HG03039 (cell line): ENCODE measurements around the gene SLC35B1.
"Not testable (repeated sequence)": the region's sequence is repeated elsewhere in the genome, so short reads cannot be mapped to it uniquely, and the experiment has no call there.

ENCODE experiments used
- ATAC-seq: cut with Tn5 transposase; IDR thresholded peaks from one replicate; pipeline ENCODE4 v1.9.1; 2021; ENCODE audit warnings: mild to moderate bottlenecking, moderate library complexity; ENCODE audit not compliant: unreplicated experiment

Gene SLC35B1

DNA sequence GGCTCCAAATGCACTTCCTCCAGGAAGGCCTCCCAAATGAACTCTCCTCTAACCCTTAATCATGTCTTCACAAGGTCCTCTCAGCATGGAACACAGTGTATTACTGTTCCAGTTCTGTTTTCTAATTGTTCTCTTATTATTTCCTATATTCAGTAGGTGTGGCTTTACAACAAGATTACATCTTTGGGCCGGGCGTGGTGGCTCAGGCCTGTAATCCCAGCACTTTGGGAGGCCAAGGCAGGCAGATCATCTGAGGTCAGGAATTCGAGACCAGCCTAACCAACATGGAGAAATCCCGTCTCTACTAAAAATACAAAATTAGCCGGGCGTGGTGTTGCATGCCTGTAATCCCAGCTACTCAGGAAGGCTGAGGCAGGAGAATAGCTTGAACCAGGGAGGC is 34.1 kb downstream of the SLC35B1 start:
- not testable (repeated sequence) for ATAC-seq

- no peak for ATAC-seq
These were observed 37.1 kb downstream of the SLC35B1 start for GRCh38 chr17:49670641-49671040.

GRCh38 chr17:49670002-49670401 is 37.8 kb downstream of the SLC35B1 start:
- ATAC-seq = no peak

GRCh38 chr17:49667854-49668253 is 39.9 kb downstream of the SLC35B1 start:
- no peak for ATAC-seq

DNA sequence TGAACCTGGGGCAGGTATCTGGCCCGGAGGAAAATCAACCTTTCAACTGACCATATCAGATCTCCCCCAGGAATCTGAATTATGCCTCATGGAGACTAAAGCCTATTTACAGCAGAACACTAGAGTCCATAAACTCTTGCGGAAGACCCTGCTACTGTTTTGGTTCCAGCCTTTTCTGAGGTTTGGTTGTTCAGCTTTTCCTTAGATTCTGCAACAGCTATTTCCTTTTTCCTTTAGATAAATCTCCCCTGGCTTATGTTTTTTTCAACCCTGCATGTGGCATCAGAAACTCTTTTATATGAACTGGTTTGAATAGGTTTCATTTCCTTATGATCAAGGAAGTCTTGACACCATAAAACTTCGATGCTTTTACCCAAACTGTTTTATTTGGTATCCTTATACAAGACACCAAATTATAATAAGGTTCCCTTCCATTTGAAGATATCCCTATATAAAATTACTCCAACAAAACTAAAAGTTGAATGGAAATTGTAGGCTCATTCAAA is 43.0 kb downstream of the SLC35B1 start:
- ATAC-seq = no peak

GRCh38 chr17:49659661-49660382 is 47.9 kb downstream of the SLC35B1 start:
- no peak for ATAC-seq

DNA sequence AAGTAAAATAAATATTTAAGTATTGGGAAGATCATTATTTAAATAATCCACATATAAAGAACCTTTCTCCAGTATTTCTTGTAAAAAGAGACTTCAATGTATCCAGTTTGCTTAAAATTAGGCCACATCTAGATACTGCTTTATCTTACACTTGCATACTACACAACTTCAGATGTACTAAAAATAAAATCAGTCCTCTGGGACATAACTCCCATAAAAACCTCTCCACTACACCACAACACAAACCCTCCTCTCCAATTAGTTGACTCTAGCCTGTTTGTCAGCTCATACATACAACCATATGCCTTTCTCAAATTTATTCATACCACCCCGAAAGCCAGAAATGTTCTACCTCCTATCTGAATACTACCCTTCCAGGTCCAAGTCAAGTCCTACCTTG is 51.5 kb downstream of the SLC35B1 start:
- no peak for ATAC-seq
